Mesothelial cell of epicardium (in vitro differentiated cells): ENCODE measurements around the gene ATXN2. TPM values are rescaled to one million over a fixed set of nuclear protein-coding genes. Genes with fewer than 3 reads are reported as not detected.

Experiments
- DNase-seq, 2 experiments: peaks; one replicate each; pipeline ENCODE4 v3.0.0; 2021; ENCODE audit warnings: low spot score in 2 of 2; ENCODE audit not compliant: unreplicated experiment in 2 of 2
- H3K27ac Mint-ChIP-seq: 2 replicates; pipeline ENCODE4 v1.8.0; 2021; ENCODE audit warnings: mixed read lengths
- H3K27me3 Mint-ChIP-seq: 2 replicates; pipeline ENCODE4 v1.8.0; 2021; ENCODE audit warnings: low read depth, mixed read lengths
- H3K36me3 Mint-ChIP-seq: 2 replicates; pipeline ENCODE4 v1.8.0; 2021; ENCODE audit warnings: mixed read lengths
- H3K4me1 Mint-ChIP-seq: 2 replicates; pipeline ENCODE4 v1.8.0; 2021; ENCODE audit warnings: mixed read lengths
- H3K4me3 Mint-ChIP-seq: 2 replicates; pipeline ENCODE4 v1.8.0; 2021; ENCODE audit warnings: mild to moderate bottlenecking, moderate library complexity, mixed read lengths
- H3K9me3 Mint-ChIP-seq: 2 replicates; pipeline ENCODE4 v1.8.0; 2021; ENCODE audit warnings: mixed read lengths
- total RNA-seq: library from RNA; stranded (reverse); gene quantifications from 3 replicates; pipeline ENCODE4 v1.2.1, GENCODE V29; 2021
- TF ChIP-seq, protein P1 (sequence below): fragments of 200-600 bp; sonication (generic); IDR thresholded peaks from one replicate; pipeline ENCODE4 v1.5.0; 2021; ENCODE audit warnings: antibody characterized with exemption; ENCODE audit not compliant: unreplicated experiment

The ATXN2 gene
- total RNA-seq, 1 donor from 2014 or later, result 152 TPM

- Mint-ChIP-seq H3K4me1 (no peaks in the 10 kb centered on the region), H3K27ac (no peak overlapping the region), H3K27me3 (no peaks in the 10 kb centered on the region), H3K4me3 (no peak overlapping the region), H3K36me3 (peaks cover 37% of the 10 kb centered on the region), H3K9me3 (no peaks in the 10 kb centered on the region)
- TF ChIP-seq, protein P1, sequence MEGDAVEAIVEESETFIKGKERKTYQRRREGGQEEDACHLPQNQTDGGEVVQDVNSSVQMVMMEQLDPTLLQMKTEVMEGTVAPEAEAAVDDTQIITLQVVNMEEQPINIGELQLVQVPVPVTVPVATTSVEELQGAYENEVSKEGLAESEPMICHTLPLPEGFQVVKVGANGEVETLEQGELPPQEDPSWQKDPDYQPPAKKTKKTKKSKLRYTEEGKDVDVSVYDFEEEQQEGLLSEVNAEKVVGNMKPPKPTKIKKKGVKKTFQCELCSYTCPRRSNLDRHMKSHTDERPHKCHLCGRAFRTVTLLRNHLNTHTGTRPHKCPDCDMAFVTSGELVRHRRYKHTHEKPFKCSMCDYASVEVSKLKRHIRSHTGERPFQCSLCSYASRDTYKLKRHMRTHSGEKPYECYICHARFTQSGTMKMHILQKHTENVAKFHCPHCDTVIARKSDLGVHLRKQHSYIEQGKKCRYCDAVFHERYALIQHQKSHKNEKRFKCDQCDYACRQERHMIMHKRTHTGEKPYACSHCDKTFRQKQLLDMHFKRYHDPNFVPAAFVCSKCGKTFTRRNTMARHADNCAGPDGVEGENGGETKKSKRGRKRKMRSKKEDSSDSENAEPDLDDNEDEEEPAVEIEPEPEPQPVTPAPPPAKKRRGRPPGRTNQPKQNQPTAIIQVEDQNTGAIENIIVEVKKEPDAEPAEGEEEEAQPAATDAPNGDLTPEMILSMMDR, result no peak
- DNase-seq, result no peak
Measured at GRCh38 chr12:111451232-111451631, 147.9 kb downstream of the ATXN2 start.

GRCh38 chr12:111450676-111451075, 148.4 kb downstream of the ATXN2 start:
- peaks cover 34% of the 10 kb centered on the region for H3K36me3 Mint-ChIP-seq
- TF ChIP-seq, protein P1, result no peak
- DNase-seq, result peak; percentile 6 to 29
- peaks cover 2% of the 10 kb centered on the region for H3K4me1 Mint-ChIP-seq
- H3K27me3 Mint-ChIP-seq, result no peaks in the 10 kb centered on the region
- no peak overlapping the region for H3K27ac Mint-ChIP-seq
- H3K4me3 Mint-ChIP-seq, result no peak overlapping the region
- H3K9me3 Mint-ChIP-seq, result no peaks in the 10 kb centered on the region

GRCh38 chr12:111448846-111449790, 150.0 kb downstream of the ATXN2 start:
- no peaks in the 10 kb centered on the region for H3K27me3 Mint-ChIP-seq
- H3K4me3 Mint-ChIP-seq, result no peak overlapping the region
- no peak overlapping the region for H3K27ac Mint-ChIP-seq
- peaks cover 36% of the 10 kb centered on the region for H3K36me3 Mint-ChIP-seq
- TF ChIP-seq, protein P1, result no peak
- peak; percentile 1 for DNase-seq
- H3K4me1 Mint-ChIP-seq, result peaks cover 2% of the 10 kb centered on the region
- no peaks in the 10 kb centered on the region for H3K9me3 Mint-ChIP-seq

- Mint-ChIP-seq H3K9me3 (no peaks in the 10 kb centered on the region), H3K27ac (no peak overlapping the region), H3K27me3 (no peaks in the 10 kb centered on the region), H3K4me1 (peaks cover 2% of the 10 kb centered on the region), H3K36me3 (peaks cover 38% of the 10 kb centered on the region), H3K4me3 (no peak overlapping the region)
- peak in 1 of 2 experiments; percentile 5 for DNase-seq
- TF ChIP-seq, protein P1, result no peak
Measured at GRCh38 chr12:111448266-111448830, 150.8 kb downstream of the ATXN2 start.

DNA sequence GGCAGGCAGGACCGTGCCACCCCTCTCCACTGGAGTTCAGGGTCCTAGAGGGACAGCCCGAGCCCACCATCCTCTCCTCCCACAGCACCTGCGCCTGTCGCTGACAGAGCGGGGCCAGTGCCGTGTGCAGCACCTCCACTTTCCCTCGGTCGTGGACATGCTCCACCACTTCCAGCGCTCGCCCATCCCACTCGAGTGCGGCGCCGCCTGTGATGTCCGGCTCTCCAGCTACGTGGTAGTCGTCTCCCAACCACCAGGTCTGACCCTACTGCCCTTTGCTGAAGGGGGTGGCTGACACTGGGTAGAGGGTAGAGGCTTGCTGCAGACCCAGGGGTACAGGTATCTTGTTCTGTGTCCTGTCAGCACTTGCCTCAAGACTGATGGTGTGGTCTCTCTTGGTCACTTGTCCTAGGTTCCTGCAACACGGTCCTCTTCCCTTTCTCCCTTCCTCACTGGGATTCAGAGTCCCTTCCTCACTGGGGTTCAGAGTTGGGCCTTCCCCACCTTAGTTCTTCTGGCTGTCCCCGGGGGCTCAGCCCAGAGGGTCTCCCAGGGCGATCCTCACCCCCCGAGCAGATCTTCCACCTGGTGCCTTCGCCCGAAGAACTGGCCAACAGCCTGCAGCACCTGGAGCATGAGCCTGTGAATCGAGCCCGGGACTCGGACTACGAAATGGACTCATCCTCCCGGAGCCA, 151.4 kb downstream of the ATXN2 start:
- H3K36me3 Mint-ChIP-seq, result peaks cover 39% of the 10 kb centered on the region
- no peak overlapping the region for H3K27ac Mint-ChIP-seq
- no peaks in the 10 kb centered on the region for H3K9me3 Mint-ChIP-seq
- no peaks in the 10 kb centered on the region for H3K27me3 Mint-ChIP-seq
- DNase-seq, result peak in 1 of 2 experiments; percentile 17
- TF ChIP-seq, protein P1, result no peak
- peaks cover 2% of the 10 kb centered on the region for H3K4me1 Mint-ChIP-seq
- H3K4me3 Mint-ChIP-seq, result no peak overlapping the region
